T follicular helper cell (primary cell): ENCODE measurements around the gene ASPHD2.
"Not testable (repeated sequence)": the region's sequence is repeated elsewhere in the genome, so short reads cannot be mapped to it uniquely, and the experiment has no call there.

Source experiments
- DNase-seq: peaks from one replicate; pipeline ENCODE4 v3.0.0-alpha.2; 2020; ENCODE audit warnings: low read depth
- total RNA-seq, 2 experiments: gene quantifications; one replicate each; lab custom pipeline; 2026; lab: John Stamatoyannopoulos, UW

Gene ASPHD2
- 9.9 to 34.8 reads per million in 2 experiments for total RNA-seq

GRCh38 chr22:26428515-26429457, at the start of gene ASPHD2:
TSS of gene ASPHD2 (plus strand) at chr22:26429260. CDS start at chr22:26433616, 4,356 bp downstream.
- peak; percentile 76 for DNase-seq

- DNase-seq: no peak
These were observed 48.8 kb upstream of the ASPHD2 start for GRCh38 chr22:26380072-26380830.

GRCh38 chr22:26382782-26383181, 46.3 kb upstream of the ASPHD2 start:
- no peak for DNase-seq

- no peak for DNase-seq
These were observed 45.0 kb upstream of the ASPHD2 start for GRCh38 chr22:26383968-26384556.

- DNase-seq: no peak
These were observed 43.9 kb upstream of the ASPHD2 start for GRCh38 chr22:26385164-26385563.

- no peak for DNase-seq
These were observed 39.9 kb upstream of the ASPHD2 start for GRCh38 chr22:26389125-26389524.

- DNase-seq: no peak
These were observed 38.0 kb upstream of the ASPHD2 start for GRCh38 chr22:26391091-26391490.

- no peak for DNase-seq
These were observed 37.4 kb upstream of the ASPHD2 start for GRCh38 chr22:26391623-26392022.

GRCh38 chr22:26393929-26394328, 35.1 kb upstream of the ASPHD2 start:
- no peak for DNase-seq

GRCh38 chr22:26394777-26395176, 34.3 kb upstream of the ASPHD2 start:
- no peak for DNase-seq

- DNase-seq: no peak
These were observed 33.1 kb upstream of the ASPHD2 start for GRCh38 chr22:26395926-26396325.

GRCh38 chr22:26398741-26399153, 30.3 kb upstream of the ASPHD2 start:
- peak; percentile 30 for DNase-seq

GRCh38 chr22:26399289-26399688, 29.8 kb upstream of the ASPHD2 start:
- no peak for DNase-seq

- DNase-seq: no peak
These were observed 27.3 kb upstream of the ASPHD2 start for GRCh38 chr22:26401726-26402125.

- no peak for DNase-seq
These were observed 24.1 kb upstream of the ASPHD2 start for GRCh38 chr22:26404851-26405421.

GRCh38 chr22:26406118-26406517, 22.9 kb upstream of the ASPHD2 start:
- no peak for DNase-seq

- not testable (repeated sequence) for DNase-seq
These were observed 20.4 kb upstream of the ASPHD2 start for GRCh38 chr22:26408562-26409220.

- no peak for DNase-seq
These were observed 19.2 kb upstream of the ASPHD2 start for GRCh38 chr22:26409719-26410335.

GRCh38 chr22:26410386-26410785, 18.7 kb upstream of the ASPHD2 start:
- no peak for DNase-seq

GRCh38 chr22:26414347-26414746, 14.7 kb upstream of the ASPHD2 start:
- no peak for DNase-seq

- no peak for DNase-seq
These were observed 12.8 kb upstream of the ASPHD2 start for GRCh38 chr22:26416256-26416655.
